ENCODE results near the gene LRRTM2. TPM values are rescaled to one million over a fixed set of nuclear protein-coding genes. Genes with fewer than 3 reads are reported as not detected.

LRRTM2 gene
- total RNA-seq, 4 donors from 2014 or later: 0.20 to 3.7 (median 0.81) TPM

- Histone ChIP-seq H3K36me3 (peaks cover 0 to 17% (median 0%) of the 10 kb centered on the region in 3 donors), H3K4me3 (no peak overlapping the region), H3K9me3 (no peaks in the 10 kb centered on the region), H3K4me1 (peaks cover 0 to 29% (median 4%) of the 10 kb centered on the region in 4 donors), H3K27me3 (no peaks in the 10 kb centered on the region), H3K27ac (no peak overlapping the region)
- no peak for DNase-seq (ENCODE audit: low spot score in 2 of 2)
- TF ChIP-seq POLR2A (IDR thresholded peaks at IDR 0.05): no peak
- TF ChIP-seq CTCF (IDR thresholded peaks at IDR 0.05): no peak
- TF ChIP-seq EP300 (IDR thresholded peaks at IDR 0.05): no peak
- WGBS, 2 donors: 52 to 62% methylated on average over 2 of the region's 2 CpGs
These were observed 42.1 kb downstream of the LRRTM2 start for GRCh38 chr5:138833080-138833479.

DNA sequence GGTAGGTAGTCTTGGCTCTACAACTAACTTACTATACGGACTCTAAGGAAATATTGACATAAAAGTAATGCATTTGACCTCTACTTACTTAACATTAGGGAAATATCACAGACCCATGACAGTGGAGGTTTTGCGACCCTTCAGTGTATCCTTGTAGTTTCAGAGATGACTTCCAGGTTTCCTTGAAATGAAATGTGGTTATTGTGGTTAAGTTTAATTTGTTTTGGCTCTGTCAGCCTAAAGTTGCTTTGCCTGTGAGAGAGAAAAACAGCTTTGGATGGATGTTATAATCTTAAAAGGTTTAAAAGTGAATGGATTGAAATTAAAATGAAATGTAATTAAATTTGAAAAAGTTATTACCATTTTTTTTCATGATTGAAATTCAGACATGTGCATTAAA lies 42.9 kb downstream of the LRRTM2 start:
- TF ChIP-seq EP300 (IDR thresholded peaks at IDR 0.05) (no peak), CTCF (IDR thresholded peaks at IDR 0.05) (no peak), POLR2A (IDR thresholded peaks at IDR 0.05) (no peak)

GRCh38 chr5:138831703-138832102 lies 43.4 kb downstream of the LRRTM2 start:
- TF ChIP-seq CTCF (IDR thresholded peaks at IDR 0.05) (no peak), EP300 (IDR thresholded peaks at IDR 0.05) (no peak), POLR2A (IDR thresholded peaks at IDR 0.05) (no peak)
- no peak for DNase-seq (ENCODE audit: low spot score in 2 of 2)
- H3K27me3 ChIP-seq: no peaks in the 10 kb centered on the region
- no peak overlapping the region for H3K4me3 ChIP-seq
- peaks cover 0 to 29% (median 4%) of the 10 kb centered on the region in 4 donors for H3K4me1 ChIP-seq
- no peaks in the 10 kb centered on the region for H3K9me3 ChIP-seq
- H3K27ac ChIP-seq: no peak overlapping the region
- peaks cover 0 to 30% (median 4%) of the 10 kb centered on the region in 3 donors for H3K36me3 ChIP-seq

More for the DNA sequence above, 42.9 kb downstream of the LRRTM2 start:
- Histone ChIP-seq H3K27ac (no peak overlapping the region), H3K9me3 (no peaks in the 10 kb centered on the region), H3K4me1 (peaks cover 0 to 29% (median 4%) of the 10 kb centered on the region in 4 donors), H3K4me3 (no peak overlapping the region), H3K27me3 (no peaks in the 10 kb centered on the region), H3K36me3 (peaks cover 0 to 26% (median 4%) of the 10 kb centered on the region in 3 donors)
- WGBS, 2 donors: 51 to 52% methylated on average over 2 of the region's 2 CpGs
- DNase-seq (ENCODE audit: low spot score in 2 of 2): no peak

- no peak overlapping the region for H3K27ac ChIP-seq
- 96 to 99% methylated on average over 3 of the region's 3 CpGs for WGBS, 2 donors
- H3K9me3 ChIP-seq: no peaks in the 10 kb centered on the region
- H3K4me1 ChIP-seq: peaks cover 0 to 38% (median 8%) of the 10 kb centered on the region in 4 donors
- DNase-seq (ENCODE audit: low spot score in 2 of 2): no peak
- no peak overlapping the region for H3K4me3 ChIP-seq
- no peak for TF ChIP-seq POLR2A (IDR thresholded peaks at IDR 0.05)
- peaks cover 0 to 42% (median 4%) of the 10 kb centered on the region in 3 donors for H3K36me3 ChIP-seq
- H3K27me3 ChIP-seq: no peaks in the 10 kb centered on the region
These were observed 45.8 kb downstream of the LRRTM2 start for GRCh38 chr5:138829341-138829740.

DNA sequence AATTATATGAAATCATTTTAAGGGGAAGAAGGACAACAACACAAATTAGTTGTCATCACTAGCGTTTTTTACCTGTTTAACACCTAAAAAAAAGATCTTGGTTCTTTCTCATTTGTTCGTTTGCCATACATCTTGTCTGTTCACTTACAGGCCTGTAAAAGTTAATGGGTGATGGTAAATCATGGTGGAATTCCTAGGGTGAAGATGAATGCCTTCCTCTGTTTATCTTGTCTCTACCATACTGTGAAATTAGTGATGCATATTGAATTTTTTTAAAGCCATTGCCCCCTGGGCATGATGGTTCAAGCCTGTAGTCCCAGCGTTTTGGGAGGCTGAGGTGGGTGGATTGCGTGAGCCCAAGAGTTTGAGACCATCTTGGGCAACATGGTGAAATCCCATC lies 46.6 kb downstream of the LRRTM2 start:
- no peaks in the 10 kb centered on the region for H3K27me3 ChIP-seq
- H3K4me3 ChIP-seq: no peak overlapping the region
- H3K27ac ChIP-seq: no peak overlapping the region
- TF ChIP-seq CTCF (IDR thresholded peaks at IDR 0.05) (no peak), EP300 (IDR thresholded peaks at IDR 0.05) (no peak), POLR2A (IDR thresholded peaks at IDR 0.05) (no peak)
- peaks cover 0 to 42% (median 4%) of the 10 kb centered on the region in 3 donors for H3K36me3 ChIP-seq
- WGBS, 2 donors: 77 to 81% methylated on average over 4 of the region's 4 CpGs
- no peak for DNase-seq (ENCODE audit: low spot score in 2 of 2)
- H3K4me1 ChIP-seq: peaks cover 0 to 43% (median 7%) of the 10 kb centered on the region in 4 donors
- no peaks in the 10 kb centered on the region for H3K9me3 ChIP-seq

Data from tibial nerve (tissue), 4 donors.